ENCODE measurements around the gene TFIP11.

The TFIP11 gene

DNA sequence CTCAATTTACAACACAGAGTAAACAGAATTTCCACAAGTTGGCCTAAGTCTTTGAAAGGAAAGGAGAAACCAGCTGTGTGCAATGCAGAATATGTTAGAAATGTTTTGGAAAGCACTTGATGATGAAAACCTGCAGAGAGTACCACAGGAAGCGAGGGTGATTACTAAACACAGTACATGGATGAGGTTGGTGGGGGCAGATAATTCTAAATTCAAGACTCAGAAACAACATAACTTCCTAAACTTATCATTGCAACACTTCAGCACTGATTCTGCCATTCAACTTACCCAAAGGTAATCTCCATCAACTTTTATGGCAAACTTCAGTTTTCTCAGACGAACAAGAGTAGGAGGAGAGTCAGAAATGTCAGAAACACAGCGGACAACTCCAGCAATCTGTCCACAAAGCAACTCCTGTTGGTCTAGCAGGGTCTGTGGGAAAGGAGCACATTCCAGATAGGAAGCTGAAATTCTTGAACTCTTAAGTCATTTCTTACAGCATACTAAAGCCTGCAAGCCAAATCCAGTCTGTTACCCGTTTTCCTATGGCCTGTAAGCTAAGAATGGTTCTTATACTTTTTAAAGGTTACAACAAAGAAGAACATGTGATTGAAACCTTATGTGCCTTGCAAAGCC lies 35.5 kb downstream of the TFIP11 start:
- DNase-seq = no peak

DNA sequence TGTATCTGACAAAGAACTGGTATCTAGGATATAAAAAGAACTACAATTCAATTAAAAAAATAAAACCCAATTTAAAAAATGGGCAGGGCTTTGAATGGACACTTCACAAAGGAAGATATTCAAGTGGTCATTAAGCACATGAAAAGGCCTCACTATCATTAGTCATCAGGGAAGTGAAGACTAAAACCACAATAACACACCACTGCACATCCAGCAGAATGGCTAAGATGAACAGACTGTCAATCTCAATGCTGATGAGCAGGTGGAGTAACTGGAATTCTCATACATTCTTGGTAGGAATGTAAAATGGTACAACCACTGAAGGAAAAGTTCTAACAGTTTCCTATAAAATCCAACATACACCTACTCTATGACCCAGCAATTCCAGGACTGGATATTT lies 37.6 kb downstream of the TFIP11 start:
- DNase-seq = no peak

DNA sequence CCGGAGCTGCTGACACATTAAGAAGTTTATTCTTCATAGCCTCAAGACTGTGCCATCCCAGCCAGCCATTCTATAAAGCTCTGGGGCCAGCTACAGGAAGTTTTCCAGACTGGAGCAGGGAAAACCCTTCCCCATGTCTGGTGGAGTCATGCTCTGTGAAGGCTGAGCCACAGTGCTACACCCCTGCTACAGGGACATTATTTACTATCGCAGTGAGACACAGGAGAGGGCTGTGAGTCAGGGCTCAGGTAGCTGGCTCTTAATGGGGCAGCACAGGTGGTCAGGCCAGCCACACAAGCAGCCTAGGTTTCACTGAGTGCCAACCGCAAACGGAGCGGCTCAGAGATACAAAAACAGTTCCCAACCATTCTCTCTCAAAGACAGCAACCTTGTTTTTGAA lies 40.8 kb downstream of the TFIP11 start:
- DNase-seq = no peak

DNA sequence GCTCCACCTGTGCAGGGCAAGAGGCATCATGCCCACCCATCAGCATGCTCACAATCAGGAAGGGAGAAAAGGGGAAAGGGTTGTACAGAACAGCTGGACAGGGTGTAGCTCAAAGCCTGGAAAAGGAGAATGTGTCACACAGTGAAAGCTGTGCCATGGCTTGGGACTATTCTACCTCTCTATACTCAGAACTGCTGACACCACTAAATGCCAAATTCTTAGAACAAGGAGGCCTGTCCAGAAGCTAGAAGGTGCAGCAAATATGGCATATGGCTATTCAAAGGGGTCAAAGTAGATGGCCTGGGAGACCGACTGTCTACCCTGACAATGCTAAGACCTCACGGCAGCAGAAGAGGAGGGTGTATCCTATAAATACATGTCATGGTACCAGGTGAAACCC lies 41.5 kb downstream of the TFIP11 start:
- no peak for DNase-seq

DNA sequence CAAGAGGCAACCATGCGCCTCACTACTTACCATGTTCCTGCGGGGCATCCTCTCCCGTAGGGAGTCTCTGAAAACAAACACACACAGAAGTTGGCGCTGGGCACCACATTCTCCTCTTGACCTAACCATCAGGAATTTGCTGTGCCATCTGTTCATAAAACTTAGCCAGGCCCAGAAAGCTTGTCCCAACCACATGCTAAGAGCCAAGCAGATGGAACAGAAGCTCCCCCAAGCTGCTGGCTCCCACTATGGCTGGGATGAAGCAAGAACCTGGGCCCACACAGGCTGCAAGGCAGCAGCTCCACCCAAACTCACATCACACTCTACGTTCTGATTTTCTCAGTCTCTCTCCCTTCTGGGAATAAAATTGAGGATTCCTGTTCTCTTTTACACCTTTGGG lies 46.1 kb downstream of the TFIP11 start:
- DNase-seq = no peak

DNA sequence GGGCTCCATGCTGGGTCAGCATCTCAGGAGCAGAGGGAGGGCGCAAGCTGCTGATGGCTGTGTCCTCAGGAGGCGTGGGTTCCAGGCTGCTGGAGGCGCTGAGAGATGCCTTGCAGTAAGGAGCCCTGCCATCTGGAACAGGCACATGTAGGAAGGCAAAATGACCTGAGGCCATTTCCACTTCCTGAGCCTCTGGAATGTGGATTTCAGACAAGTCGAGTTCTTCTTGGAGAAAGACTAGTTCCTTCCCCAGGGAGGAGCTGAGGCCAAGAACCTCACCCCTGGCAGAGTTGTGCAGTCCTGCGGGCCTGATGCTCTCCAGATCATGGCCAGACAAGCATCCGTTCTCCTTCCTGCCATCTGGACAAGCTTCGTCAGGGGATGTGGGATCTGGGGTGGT lies 48.0 kb downstream of the TFIP11 start:
- DNase-seq = no peak

DNA sequence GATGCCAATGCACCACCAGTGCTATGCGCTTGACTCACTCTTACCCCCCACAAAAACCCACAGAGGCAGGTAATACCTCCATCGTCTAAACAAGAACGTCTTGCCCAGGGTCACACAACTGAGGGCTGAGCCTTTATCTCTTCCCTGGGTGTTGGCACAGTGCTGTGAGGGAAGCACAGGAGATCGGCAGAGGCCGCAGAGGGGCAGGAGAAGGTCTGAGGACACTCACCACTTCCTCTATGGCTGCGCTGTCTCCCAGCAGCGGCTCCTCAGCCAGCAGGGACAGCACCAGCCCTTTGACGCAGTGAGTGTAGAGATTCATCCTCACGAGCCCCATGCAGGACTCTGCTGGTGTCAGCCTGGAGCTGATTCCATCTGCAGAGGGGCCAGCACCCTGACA lies 48.6 kb downstream of the TFIP11 start:
- DNase-seq = no peak

DNA sequence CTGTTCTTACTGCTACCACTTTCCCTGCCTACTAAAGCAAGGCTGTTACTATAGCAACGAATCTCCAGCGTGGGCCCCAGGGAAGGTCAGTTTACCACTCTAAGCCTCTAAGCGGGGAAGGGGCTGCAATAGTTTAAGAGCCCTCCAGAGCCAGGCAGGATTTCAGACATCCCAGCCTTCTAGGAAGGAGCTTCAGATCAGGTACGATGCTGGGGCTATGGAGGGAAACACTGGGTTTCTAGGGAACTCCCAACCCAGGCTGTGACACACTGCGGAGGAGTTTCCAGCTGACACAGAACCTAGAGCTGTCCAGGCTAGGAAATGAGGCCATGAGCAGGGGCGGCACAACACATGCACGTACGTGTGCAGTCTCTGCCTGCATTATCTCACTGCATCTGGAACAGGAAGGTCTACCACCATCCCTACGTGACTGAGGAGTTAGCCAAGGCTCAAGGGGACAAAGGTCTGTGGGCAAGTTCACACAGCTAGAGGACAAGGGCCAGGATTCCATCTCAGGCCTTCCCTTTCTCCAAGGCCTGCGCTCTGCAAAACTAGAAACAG lies 49.1 kb downstream of the TFIP11 start:
- no peak for DNase-seq

DNA sequence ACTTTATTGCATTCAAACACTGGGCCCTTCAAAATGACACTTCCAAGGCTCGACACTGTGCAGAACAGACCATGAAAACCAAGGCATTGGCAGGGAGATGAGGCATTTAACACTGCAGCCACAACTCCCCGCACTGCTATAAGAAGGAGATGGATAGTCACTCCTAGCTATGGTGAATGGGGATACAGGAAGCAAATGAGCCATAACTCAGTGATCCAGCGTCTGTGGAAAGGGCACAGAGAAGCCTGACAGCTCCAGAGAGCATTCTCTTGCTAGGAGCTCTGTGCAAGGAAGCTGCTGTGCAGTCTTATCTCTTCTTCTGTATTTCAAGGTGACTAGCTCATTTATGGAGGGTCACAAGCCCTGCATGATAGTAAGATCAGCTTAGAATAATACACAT lies 49.6 kb downstream of the TFIP11 start:
- no peak for DNase-seq

DNA sequence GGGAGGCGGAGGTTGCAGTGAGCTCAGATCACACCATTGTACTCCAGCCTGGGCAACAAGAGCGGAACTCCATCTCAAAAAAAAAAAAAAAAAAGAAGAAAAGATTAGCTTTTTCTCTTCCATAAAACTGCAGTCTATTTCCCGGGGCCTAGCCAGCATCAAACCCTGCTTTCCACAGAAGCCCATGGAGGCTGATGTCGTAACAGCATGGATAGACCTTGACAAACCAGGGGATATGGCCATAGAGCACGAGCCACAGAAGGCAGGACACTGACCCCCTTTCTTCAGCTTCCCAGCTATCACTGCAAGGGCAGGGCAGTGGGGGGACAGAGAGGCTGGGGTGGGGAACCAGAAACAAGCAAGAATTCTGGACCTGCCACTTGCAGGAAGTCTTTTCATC lies 50.2 kb downstream of the TFIP11 start:
- DNase-seq = no peak

DNA sequence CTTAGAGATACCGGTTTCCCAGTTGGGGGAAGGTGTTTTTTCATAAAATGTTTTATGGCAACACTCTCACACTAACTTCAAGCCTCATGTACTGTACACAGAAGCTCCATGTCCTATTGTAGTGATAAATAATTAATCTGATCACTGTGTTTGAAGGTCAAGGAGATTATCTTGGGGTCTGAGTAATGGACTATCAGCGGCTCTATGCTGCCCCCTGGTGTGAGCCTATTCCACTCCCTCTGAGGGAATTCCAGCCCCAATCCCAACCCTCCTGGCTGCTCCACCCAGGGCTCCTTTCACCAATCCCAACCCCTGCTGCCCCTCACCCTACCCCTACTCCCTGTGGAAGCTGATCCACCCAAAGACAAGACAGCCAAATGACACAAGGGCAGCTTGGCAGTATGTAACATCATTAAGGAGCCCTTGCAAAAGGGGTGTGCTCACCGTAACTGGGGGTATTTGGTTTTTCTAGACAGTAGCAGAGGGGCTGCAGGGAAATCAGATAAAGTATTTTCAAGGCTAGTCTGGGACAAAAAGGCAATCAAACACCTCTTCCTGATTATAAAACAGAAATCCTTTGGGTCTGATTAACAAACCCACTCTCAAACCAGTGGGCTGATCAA lies 51.0 kb downstream of the TFIP11 start:
- DNase-seq = peak; percentile 9 to 28 (median 18)

DNA sequence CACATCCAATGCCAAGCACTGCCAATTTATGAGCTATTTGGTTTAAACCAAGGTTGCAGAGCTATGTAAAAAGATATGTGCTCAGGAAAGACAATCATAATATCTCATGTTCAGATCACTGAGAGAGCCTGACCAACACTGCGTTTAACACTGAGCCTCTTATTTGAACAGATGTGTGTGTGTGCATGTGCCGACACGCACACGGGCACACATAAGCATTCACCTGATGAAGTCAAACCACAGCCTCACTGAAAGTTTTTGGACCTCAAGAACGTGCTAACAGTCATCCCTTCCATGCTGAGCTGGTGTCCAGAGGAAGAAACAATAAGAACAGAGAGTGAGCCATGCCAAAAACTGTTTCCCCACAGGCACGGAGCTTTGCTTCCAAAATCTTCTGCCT lies 52.1 kb downstream of the TFIP11 start:
- no peak for DNase-seq

DNA sequence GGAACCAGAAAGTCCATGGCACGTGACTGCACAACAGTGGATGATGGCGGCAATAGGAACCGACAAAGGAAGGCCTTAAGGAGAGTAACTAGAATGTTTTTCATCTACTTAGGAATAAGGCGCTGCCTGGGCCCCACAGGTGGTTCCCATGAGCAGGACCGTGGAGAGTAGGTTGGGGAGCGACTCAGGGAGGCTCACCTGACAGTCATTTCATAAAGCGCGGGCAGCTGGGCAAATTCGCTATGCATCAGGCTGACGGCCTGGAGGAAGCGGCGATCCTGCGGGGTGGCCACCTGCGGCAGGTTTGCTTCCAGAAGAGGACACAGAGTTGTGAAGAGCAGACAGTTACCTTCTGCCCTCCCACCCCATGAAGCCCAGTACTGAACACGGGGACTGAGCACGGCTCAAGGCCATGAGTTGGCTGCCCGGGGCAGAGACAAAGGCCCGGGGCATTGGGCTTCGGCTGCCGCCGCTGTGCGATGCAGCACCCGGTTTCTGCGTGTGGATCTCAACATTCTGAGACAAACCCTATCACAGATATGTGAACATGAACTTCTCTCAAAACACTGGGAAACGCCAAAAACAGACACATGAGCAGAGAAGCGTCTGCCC lies 54.5 kb downstream of the TFIP11 start:
- DNase-seq = no peak

DNA sequence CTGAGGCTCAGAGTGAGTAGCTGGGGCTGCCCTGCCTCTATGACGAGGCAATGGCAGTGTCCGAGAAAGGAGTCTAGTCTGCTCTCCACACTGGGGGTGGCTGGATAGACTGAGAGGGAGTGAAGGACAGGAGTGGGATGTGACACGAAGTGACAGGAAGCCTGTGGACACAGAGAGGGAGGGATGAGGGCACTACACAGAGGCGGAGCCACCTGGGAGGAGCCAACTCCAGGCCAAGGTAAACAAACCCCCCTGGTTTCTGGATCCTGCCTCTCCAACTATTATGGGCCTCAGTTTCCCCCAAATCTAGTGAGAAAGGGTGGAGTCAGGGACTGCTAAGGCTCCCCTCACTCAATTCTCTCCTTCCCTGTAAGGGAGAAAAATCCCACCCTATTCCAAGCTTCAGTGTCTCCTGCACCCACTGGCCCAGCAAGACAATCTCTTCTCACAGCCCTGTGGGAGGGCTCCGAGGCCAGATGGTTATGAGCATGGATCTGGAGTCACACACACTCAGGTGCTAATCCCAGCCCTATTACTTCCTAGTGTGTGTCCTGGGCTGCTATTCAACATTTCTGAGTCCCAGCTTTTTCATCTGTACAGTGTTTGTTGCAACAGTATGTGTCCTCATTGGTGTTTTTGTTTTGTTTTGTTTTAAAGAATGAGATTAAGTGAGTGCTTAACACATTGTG lies 58.3 kb downstream of the TFIP11 start:
- no peak for DNase-seq

DNA sequence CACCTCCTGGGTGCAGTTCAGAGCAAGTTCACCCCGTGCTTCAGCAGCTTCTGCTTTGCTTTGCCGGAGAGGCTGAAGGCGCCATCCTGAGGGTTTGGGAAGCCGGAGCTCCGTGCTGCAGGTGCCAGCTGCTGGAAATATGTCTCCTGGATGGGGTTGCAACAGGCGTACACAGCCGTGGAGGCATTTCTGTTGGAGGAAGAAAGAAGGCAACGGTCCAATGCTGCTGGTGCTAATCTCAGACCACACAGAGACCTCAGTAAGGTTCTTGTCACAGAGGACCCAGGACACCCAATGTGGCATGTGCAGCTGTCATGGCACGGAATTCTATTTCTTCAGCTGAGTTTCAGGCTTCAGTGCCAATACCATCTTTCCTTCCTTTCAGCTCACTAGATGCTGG lies 59.1 kb downstream of the TFIP11 start:
- no peak for DNase-seq

DNA sequence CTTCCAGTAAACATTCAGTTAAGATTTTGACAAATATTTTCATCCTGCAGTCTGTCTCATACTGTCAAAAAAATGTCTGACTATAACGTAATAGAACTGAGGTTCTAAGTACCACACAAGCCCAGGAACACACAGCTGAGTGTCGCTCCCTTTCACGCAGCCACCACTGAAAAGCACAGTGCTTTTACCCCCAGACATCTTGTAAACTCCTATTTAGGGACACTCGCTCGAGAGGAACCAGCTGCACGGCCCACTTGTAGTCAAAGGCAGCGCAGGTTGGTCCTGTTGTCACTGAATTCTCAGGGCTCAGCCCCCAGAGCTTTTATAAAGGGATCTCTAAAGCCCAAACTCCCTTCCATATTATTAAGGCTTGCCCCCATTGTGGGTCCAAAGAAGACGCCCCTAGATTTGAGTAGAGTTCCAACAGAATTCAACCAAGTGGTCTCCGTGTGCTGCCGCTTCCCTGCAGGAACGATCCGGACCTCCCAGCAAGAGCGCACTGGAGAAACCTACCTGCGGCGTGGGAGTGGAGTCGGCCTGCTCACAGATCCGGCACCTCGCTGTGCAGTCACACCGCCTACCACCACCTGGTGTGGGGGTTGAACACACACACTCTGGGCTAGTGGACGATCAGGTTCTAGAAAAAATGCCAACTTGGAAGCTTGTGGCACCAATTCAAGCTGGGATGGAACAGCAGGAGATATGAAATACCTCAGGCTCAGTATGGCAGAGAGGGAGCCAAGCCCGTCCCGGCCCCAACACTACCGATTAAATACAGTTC lies 59.8 kb downstream of the TFIP11 start:
- DNase-seq = no peak

DNA sequence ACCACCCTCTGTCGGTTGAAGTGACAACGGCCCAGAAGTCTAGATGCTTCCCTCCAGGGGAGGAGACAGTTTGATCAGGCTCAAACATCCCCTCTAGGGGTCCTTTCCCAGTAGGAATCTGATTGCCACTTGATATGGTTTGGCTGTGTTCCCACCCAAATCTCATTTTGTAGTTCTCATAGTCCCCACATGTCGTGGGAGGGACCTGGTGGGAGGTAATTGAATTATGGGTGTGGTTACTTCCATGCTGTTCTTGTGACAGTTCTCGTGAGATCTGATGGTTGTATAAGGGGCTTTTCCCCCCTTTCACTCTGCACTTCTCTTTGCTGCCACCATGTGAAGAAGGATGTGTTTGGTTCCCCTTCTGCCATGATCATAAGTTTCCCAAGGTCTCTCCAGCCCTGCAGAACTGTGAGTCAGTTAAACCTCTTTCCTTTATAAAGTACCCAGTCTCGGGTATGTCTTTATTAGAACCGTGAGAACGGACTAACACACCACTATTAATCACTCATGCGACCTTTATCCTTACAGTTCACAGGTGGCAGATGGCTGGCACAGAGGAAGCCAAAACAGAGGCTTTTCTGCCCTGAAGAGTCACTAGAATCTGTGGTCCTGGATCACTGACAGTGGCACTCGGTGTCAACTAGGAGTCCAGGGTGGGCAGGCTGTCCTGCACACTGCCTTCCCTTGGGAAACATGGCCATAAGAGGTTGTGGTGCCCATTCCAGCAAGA lies 61.7 kb downstream of the TFIP11 start:
- DNase-seq = no peak

DNA sequence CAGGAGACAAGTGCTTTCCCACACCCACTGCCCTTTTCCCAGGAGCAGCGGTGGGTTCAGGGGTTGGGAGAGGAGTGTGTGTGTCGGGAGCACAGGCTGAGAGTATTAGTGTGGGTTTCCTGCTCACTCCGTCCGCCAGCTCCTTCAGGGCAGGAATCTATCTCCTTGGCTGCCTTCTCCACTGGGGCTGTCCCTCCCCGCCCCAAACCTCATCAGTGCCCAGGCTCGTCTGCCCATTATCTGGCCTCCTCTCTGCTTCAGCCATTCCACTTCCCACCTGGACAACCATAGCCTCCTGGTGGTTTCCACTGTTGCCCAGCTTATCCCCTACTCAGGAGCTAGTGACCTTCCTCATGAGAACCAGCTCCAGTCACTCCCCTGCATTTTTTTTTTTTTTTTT lies 63.3 kb downstream of the TFIP11 start:
- no peak for DNase-seq

DNA sequence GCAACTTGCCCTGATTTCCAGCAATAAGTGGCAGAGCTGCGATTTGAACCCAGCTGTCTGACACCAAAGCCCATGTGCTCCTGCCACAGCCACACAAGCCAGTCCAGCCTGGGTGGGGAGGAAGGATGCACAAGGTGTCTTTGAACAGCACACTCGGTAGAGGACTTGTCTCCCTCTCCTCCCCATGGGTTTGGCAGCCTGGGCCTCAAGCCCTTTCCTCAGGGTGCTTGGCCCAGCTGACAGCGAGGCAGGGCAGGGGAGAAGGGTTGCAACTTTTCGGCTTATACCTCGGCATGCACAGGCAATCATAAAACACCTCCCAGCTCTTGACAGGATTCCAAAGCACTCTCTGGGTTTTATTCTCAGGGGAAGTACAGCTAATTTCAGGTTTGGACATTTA lies 63.9 kb downstream of the TFIP11 start:
- DNase-seq = no peak

DNA sequence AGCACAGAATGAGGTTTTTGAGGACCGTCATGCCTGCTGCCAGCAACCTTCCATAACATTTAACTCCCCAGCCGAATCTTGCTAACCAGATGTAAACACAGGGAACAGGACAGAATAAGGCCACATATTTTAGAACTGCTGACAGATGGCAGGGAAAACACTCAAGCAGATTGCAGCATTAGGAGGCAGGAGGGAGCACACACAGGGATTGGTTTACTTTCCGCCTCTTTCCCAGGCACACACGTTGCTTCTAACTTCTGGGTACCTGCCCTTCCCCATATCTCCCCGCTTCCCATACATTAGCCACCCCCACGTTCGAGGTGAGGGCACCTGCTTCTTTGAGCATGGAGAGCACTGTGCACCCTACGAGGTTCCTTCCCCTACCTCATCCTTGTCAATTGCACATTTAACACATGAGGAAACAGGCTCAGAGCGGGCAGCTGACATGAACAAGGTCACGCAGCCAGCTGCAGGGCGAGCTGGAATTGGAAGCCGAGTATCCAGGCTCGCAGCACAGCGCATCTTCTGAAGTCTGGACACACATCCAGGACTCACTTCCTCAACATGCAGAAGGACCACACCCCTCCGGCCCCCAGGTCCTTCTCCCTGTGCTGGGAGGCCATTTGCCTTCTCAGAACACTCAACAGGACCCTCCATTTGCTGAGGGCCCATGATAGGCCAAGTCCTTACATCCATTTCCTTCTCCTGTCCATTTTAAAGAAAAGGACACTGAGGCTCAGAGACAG lies 64.5 kb downstream of the TFIP11 start:
- DNase-seq = no peak

DNA sequence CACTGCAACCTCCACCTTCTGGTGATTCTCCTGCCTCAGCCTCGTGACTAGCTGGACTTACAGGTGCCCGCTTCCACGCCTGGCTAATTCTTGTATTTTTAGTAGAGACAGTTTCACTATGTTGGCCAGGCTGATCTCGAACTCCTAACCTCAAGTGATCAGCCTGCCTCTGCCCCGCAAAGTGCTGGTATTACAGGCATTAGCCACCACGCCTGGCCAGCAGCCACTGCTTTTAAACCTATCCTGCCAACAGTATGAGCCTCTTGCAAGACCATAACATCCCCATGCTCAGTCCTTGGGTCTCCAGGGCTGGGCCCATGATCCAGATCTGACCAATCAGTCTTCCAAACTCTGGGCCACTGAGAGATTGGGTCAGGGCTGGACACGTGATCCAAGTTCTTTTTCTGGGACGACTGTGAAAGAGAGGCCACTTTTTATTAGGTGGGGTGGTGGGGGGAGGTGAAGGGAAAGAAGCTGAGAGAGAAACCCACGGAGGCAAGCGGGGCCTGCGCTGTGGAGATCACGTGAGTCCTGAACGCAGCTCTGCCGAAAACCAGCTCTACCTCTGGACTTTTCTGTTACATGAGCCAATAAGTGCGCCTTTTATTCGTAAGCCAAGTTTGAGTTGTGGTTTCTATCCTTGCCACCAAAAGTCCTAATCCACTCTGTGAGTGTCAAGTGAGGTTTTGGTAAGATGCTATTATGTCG lies 65.3 kb downstream of the TFIP11 start:
- no peak for DNase-seq
